Stimulated activated CD8-positive, alpha-beta memory T cell treated with anti-CD3 and anti-CD28 coated beads, Interleukin-12 subunit alpha, Interleukin-12 subunit beta, amount 100 ng/mL, for 1 hour (primary cell): ENCODE data around the gene LYRM4.
"Not testable (repeated sequence)": the region's sequence is repeated elsewhere in the genome, so short reads cannot be mapped to it uniquely, and the experiment has no call there.

Experiments
- DNase-seq: peaks from one replicate; pipeline ENCODE4 v3.0.0-alpha.2; 2020; ENCODE audit warnings: low read depth

LYRM4 gene

GRCh38 chr6:5081182-5081581 is 179.6 kb downstream of the LYRM4 start:
- no peak for DNase-seq

- DNase-seq: no peak
These were observed 180.2 kb downstream of the LYRM4 start for GRCh38 chr6:5080574-5080973.

- DNase-seq: no peak
These were observed 181.1 kb downstream of the LYRM4 start for GRCh38 chr6:5079692-5080091.

- no peak for DNase-seq
These were observed 182.6 kb downstream of the LYRM4 start for GRCh38 chr6:5078121-5078669.

GRCh38 chr6:5076931-5077330 is 183.8 kb downstream of the LYRM4 start:
- DNase-seq: no peak

GRCh38 chr6:5073992-5074391 is 186.8 kb downstream of the LYRM4 start:
- no peak for DNase-seq

GRCh38 chr6:5072440-5072839 is 188.3 kb downstream of the LYRM4 start:
- DNase-seq: no peak

GRCh38 chr6:5071216-5071615 is 189.5 kb downstream of the LYRM4 start:
- no peak for DNase-seq

- no peak for DNase-seq
These were observed 192.5 kb downstream of the LYRM4 start for GRCh38 chr6:5068153-5068751.

GRCh38 chr6:5067305-5067704 is 193.4 kb downstream of the LYRM4 start:
- DNase-seq: no peak

GRCh38 chr6:5066456-5067093 is 194.2 kb downstream of the LYRM4 start:
- DNase-seq: no peak

GRCh38 chr6:5063617-5064016 is 197.1 kb downstream of the LYRM4 start:
- DNase-seq: no peak

- no peak for DNase-seq
These were observed 199.6 kb downstream of the LYRM4 start for GRCh38 chr6:5061152-5061551.

GRCh38 chr6:5060439-5060838 is 200.3 kb downstream of the LYRM4 start:
- DNase-seq: not testable (repeated sequence)

- DNase-seq: no peak
These were observed 201.5 kb downstream of the LYRM4 start for GRCh38 chr6:5059036-5059896.
